Calu3 (cell line): Measurements from ENCODE around the gene PLXNA2. TPM values are rescaled to one million over a fixed set of nuclear protein-coding genes. Genes with fewer than 3 reads are reported as not detected.

Source experiments
- BruUV-seq: library from RNA; stranded (reverse); fragments of 400-500 nt; replicated peaks from 2 replicates; lab custom pipeline; 2021; lab: Mats Ljungman, UMichigan
- CTCF ChIA-PET: fragments of 300-600 bp; sonication (Branson Sonifier 250); formaldehyde crosslinking; loops from one replicate; lab custom pipeline; 2022; ENCODE audit warnings: antibody characterized with exemption; lab: Charles Lee
- DNase-seq: peaks from one replicate; pipeline ENCODE4 v3.0.0; 2022
- H3K27ac Mint-ChIP-seq: one replicate; pipeline ENCODE4 v1.8.0; 2022; ENCODE audit warnings: mixed read lengths; ENCODE audit not compliant: unreplicated experiment
- H3K27me3 Mint-ChIP-seq: one replicate; pipeline ENCODE4 v1.8.0; 2022; ENCODE audit warnings: mixed read lengths; ENCODE audit not compliant: unreplicated experiment
- H3K36me3 Mint-ChIP-seq: one replicate; pipeline ENCODE4 v1.8.0; 2022; ENCODE audit warnings: mild to moderate bottlenecking, moderate library complexity, mixed read lengths; ENCODE audit not compliant: insufficient read depth, unreplicated experiment
- H3K4me1 Mint-ChIP-seq: one replicate; pipeline ENCODE4 v1.8.0; 2022; ENCODE audit warnings: mild to moderate bottlenecking, low read depth, mixed read lengths; ENCODE audit not compliant: unreplicated experiment
- H3K4me3 Mint-ChIP-seq: one replicate; pipeline ENCODE4 v1.8.0; 2022; ENCODE audit warnings: mild to moderate bottlenecking, low read depth, moderate library complexity, mixed read lengths; ENCODE audit not compliant: unreplicated experiment
- H3K9me3 Mint-ChIP-seq: one replicate; pipeline ENCODE4 v1.8.0; 2022; ENCODE audit warnings: low read depth, mixed read lengths; ENCODE audit not compliant: unreplicated experiment
- CTCF ChIP-seq: fragments of 200-600 bp; IDR thresholded peaks from one replicate; pipeline ENCODE4 v1.8.0; 2022; ENCODE audit warnings: antibody characterized with exemption; ENCODE audit not compliant: unreplicated experiment
- intact Hi-C: fragments of 100-400 bp; cut with micrococcal nuclease; formaldehyde crosslinking; loops from one replicate; pipeline ENCODE4 v1.10.0; 2022; ENCODE audit not compliant: unreplicated experiment
- total RNA-seq: library from RNA; stranded (reverse); gene quantifications from 2 replicates; pipeline ENCODE4 v1.2.3, GENCODE V29; 2022

Gene PLXNA2
- total RNA-seq, 1 experiment from 2014 or later: 16.2 TPM

- no peak overlapping the region for H3K27ac Mint-ChIP-seq
- TF ChIP-seq CTCF: no peak
- peaks cover 35% of the 10 kb centered on the region for H3K4me1 Mint-ChIP-seq
- peaks cover 5% of the 10 kb centered on the region for H3K36me3 Mint-ChIP-seq
- H3K9me3 Mint-ChIP-seq: no peaks in the 10 kb centered on the region
- no peak overlapping the region for H3K4me3 Mint-ChIP-seq
- intact Hi-C loops: loop anchor here (2.0 kb wide), 1 partner anchor 61 kb away; no protein-coding TSS in a partner anchor
- CTCF ChIA-PET: interaction anchor here (1.0 to 1.6 kb wide), 4 partner anchors 26 to 74 kb away, joined by 3 to 4 read pairs (median 3); no protein-coding TSS in a partner anchor
- no peaks in the 10 kb centered on the region for H3K27me3 Mint-ChIP-seq
- no TSS peak for BruUV-seq
- no peak for DNase-seq
Measured at GRCh38 chr1:208177656-208178055, 66.5 kb downstream of the PLXNA2 start.

GRCh38 chr1:208176649-208177048, 67.5 kb downstream of the PLXNA2 start:
- no peak overlapping the region for H3K27ac Mint-ChIP-seq
- CTCF ChIA-PET: interaction anchor here (1.1 kb wide), 1 partner anchor 45 kb away, joined by 3 read pairs; no protein-coding TSS in a partner anchor
- no peaks in the 10 kb centered on the region for H3K27me3 Mint-ChIP-seq
- peaks cover 5% of the 10 kb centered on the region for H3K36me3 Mint-ChIP-seq
- intact Hi-C loops: no loop called here
- no peak for DNase-seq
- no peak for TF ChIP-seq CTCF
- peaks cover 30% of the 10 kb centered on the region for H3K4me1 Mint-ChIP-seq
- no peaks in the 10 kb centered on the region for H3K9me3 Mint-ChIP-seq
- H3K4me3 Mint-ChIP-seq: no peak overlapping the region
- BruUV-seq: no TSS peak

DNA sequence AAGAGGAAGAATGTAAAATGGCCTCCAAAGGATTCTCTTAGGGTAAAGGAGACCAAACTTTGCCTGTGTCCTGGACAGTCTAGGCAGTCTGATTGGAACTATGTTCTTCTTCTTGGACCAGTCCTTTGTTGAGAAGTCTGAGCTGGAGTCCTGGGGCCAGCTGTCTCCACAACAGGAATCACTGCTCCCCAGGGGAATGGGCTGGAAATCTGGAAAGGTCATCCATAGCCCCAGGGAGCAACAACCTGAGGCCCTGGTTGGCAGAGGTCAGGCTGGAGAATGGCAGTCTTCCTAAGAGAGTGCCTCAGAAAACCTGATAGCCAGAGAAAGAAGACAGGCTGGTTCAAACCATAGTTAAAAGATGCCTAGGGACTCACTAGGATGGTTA, 68.7 kb downstream of the PLXNA2 start:
- Mint-ChIP-seq H3K9me3 (no peaks in the 10 kb centered on the region), H3K4me3 (no peak overlapping the region), H3K36me3 (peaks cover 5% of the 10 kb centered on the region), H3K27me3 (no peaks in the 10 kb centered on the region), H3K27ac (no peak overlapping the region), H3K4me1 (peaks cover 31% of the 10 kb centered on the region)
- CTCF ChIA-PET: no interaction called here
- intact Hi-C loops: no loop called here
- no peak for TF ChIP-seq CTCF
- DNase-seq: no peak
- no TSS peak for BruUV-seq

GRCh38 chr1:208174731-208175507, 69.3 kb downstream of the PLXNA2 start:
- Mint-ChIP-seq H3K4me3 (no peak overlapping the region), H3K27me3 (no peaks in the 10 kb centered on the region), H3K27ac (no peak overlapping the region), H3K36me3 (peaks cover 5% of the 10 kb centered on the region), H3K4me1 (peaks cover 36% of the 10 kb centered on the region), H3K9me3 (no peaks in the 10 kb centered on the region)
- intact Hi-C loops: no loop called here
- CTCF ChIA-PET: interaction anchor here (0.6 kb wide), 1 partner anchor 1324 kb away, joined by 3 read pairs; no protein-coding TSS in a partner anchor
- no peak for TF ChIP-seq CTCF
- no TSS peak for BruUV-seq
- no peak for DNase-seq
